Hepatocyte (in vitro differentiated cells): ENCODE results near the gene ISX. TPM values are rescaled to one million over a fixed set of nuclear protein-coding genes. Genes with fewer than 3 reads are reported as not detected.
A peak's percentile ranks its signal among the peaks of the same experiment; 100 is the strongest.

ENCODE experiments used
- DNase-seq: peaks from one replicate; pipeline ENCODE4 v3.0.0-alpha.2; 2016; ENCODE audit warnings: low spot score
- H2AFZ ChIP-seq: fragments of 200-600 bp; sonication (generic); 2 replicates; pipeline ENCODE4 v1.6.0; 2016; ENCODE audit warnings: antibody characterized with exemption, mild to moderate bottlenecking
- H3K27ac ChIP-seq: fragments of 200-600 bp; sonication (generic); 2 replicates; pipeline ENCODE4 v1.5.1; 2016; ENCODE audit warnings: mild to moderate bottlenecking
- H3K27me3 ChIP-seq: fragments of 200-600 bp; sonication (generic); 2 replicates; pipeline ENCODE4 v1.6.1; 2016
- H3K36me3 ChIP-seq: fragments of 200-600 bp; sonication (generic); replicated peaks from 2 replicates; pipeline ENCODE4 v1.5.1; 2016; ENCODE audit warnings: low read depth; ENCODE audit not compliant: insufficient read depth
- H3K4me1 ChIP-seq: fragments of 200-600 bp; sonication (generic); 2 replicates; pipeline ENCODE4 v1.5.1; 2016; ENCODE audit warnings: mild to moderate bottlenecking, moderate library complexity; ENCODE audit not compliant: insufficient read depth
- H3K4me2 ChIP-seq: fragments of 200-600 bp; sonication (generic); 2 replicates; pipeline ENCODE4 v1.6.0; 2016
- H3K4me3 ChIP-seq: fragments of 200-600 bp; sonication (generic); 2 replicates; pipeline ENCODE4 v1.5.1; 2016; ENCODE audit warnings: mild to moderate bottlenecking
- H3K79me2 ChIP-seq: fragments of 200-600 bp; sonication (generic); 2 replicates; pipeline ENCODE4 v1.6.0; 2017; ENCODE audit warnings: mild to moderate bottlenecking
- H3K9me2 ChIP-seq: fragments of 200-600 bp; sonication (generic); replicated peaks from 2 replicates; pipeline ENCODE4 v1.6.0; 2017; ENCODE audit warnings: mild to moderate bottlenecking; ENCODE audit not compliant: insufficient read depth
- H3K9me3 ChIP-seq: fragments of 200-600 bp; sonication (generic); 2 replicates; pipeline ENCODE4 v1.5.1; 2016; ENCODE audit warnings: low read depth, mild to moderate bottlenecking
- H4K20me1 ChIP-seq: fragments of 200-600 bp; sonication (generic); 2 replicates; pipeline ENCODE4 v1.6.0; 2016; ENCODE audit warnings: mild to moderate bottlenecking; ENCODE audit not compliant: insufficient read depth, poor library complexity, severe bottlenecking
- EZH2 ChIP-seq: fragments of 200-600 bp; sonication (generic); IDR thresholded peaks from 2 replicates; pipeline ENCODE4 v1.6.1; 2016; ENCODE audit warnings: antibody characterized with exemption, mild to moderate bottlenecking, borderline replicate concordance
- EZH2phosphoT487 ChIP-seq: fragments of 200-600 bp; sonication (generic); IDR thresholded peaks from one replicate; pipeline ENCODE4 v1.6.1; 2018; ENCODE audit warnings: antibody characterized with exemption, mild to moderate bottlenecking, low read depth, moderate library complexity; ENCODE audit not compliant: unreplicated experiment, severe bottlenecking
- WGBS: methylation state at CpG from one replicate; pipeline ENCODE4 v1.1.6; 2016; ENCODE audit warnings: low lambda C conversion rate; ENCODE audit errors: missing lambda C conversion rate; 5-methylcytosine and 5-hydroxymethylcytosine counted together
- polyA plus RNA-seq: library from polyadenylated mRNA; unstranded; fragments of >200 nt; fragmentation: Nextera tagmentation; extraction: Ambion mirVana; gene quantifications from 2 replicates; pipeline ENCODE4 v1.2.1, GENCODE V29; 2016
- total RNA-seq: library from RNA; depleted of rRNA; stranded (reverse); fragments of >200 nt; gene quantifications from 2 replicates; pipeline ENCODE4 v1.2.3, GENCODE V29; 2014
- TF ChIP-seq, protein P1 (sequence below): fragments of 200-600 bp; sonication (generic); IDR thresholded peaks from 2 replicates; pipeline ENCODE4 v1.5.1; 2016; ENCODE audit warnings: antibody characterized with exemption, mild to moderate bottlenecking; ENCODE audit not compliant: poor library complexity

Gene ISX
- total and polyA plus RNA-seq, 2 experiments from 2014 or later, result 20.6 to 29.8 TPM

GRCh38 chr22:35034963-35035362 lies 31.0 kb upstream of the ISX start:
- no peak overlapping the region for H2AFZ ChIP-seq
- H3K4me3 ChIP-seq, result no peak overlapping the region
- no peak for DNase-seq
- H3K9me3 ChIP-seq, result no peaks in the 10 kb centered on the region
- no peak overlapping the region for H3K4me2 ChIP-seq
- H3K79me2 ChIP-seq, result no peaks in the 10 kb centered on the region
- TF ChIP-seq EZH2phosphoT487, result no peak
- TF ChIP-seq, protein P1, sequence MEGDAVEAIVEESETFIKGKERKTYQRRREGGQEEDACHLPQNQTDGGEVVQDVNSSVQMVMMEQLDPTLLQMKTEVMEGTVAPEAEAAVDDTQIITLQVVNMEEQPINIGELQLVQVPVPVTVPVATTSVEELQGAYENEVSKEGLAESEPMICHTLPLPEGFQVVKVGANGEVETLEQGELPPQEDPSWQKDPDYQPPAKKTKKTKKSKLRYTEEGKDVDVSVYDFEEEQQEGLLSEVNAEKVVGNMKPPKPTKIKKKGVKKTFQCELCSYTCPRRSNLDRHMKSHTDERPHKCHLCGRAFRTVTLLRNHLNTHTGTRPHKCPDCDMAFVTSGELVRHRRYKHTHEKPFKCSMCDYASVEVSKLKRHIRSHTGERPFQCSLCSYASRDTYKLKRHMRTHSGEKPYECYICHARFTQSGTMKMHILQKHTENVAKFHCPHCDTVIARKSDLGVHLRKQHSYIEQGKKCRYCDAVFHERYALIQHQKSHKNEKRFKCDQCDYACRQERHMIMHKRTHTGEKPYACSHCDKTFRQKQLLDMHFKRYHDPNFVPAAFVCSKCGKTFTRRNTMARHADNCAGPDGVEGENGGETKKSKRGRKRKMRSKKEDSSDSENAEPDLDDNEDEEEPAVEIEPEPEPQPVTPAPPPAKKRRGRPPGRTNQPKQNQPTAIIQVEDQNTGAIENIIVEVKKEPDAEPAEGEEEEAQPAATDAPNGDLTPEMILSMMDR, result no peak
- TF ChIP-seq EZH2, result no peak
- H3K9me2 ChIP-seq, result no peaks in the 10 kb centered on the region
- H3K4me1 ChIP-seq, result no peaks in the 10 kb centered on the region
- H3K27ac ChIP-seq, result no peak overlapping the region
- 50% methylated on average over 3 of the region's 3 CpGs for WGBS
- H4K20me1 ChIP-seq, result no peaks in the 10 kb centered on the region
- H3K36me3 ChIP-seq, result no peaks in the 10 kb centered on the region
- peaks cover under 1% of the 10 kb centered on the region for H3K27me3 ChIP-seq

GRCh38 chr22:35037089-35037488 lies 28.9 kb upstream of the ISX start:
- no peak overlapping the region for H2AFZ ChIP-seq
- no peaks in the 10 kb centered on the region for H3K36me3 ChIP-seq
- H3K27me3 ChIP-seq, result no peaks in the 10 kb centered on the region
- H3K4me2 ChIP-seq, result no peak overlapping the region
- WGBS, result 60% methylated on average over 4 of the region's 4 CpGs
- H3K79me2 ChIP-seq, result no peaks in the 10 kb centered on the region
- no peaks in the 10 kb centered on the region for H3K4me1 ChIP-seq
- TF ChIP-seq, protein P1, result peak; percentile 14
- no peak for TF ChIP-seq EZH2
- no peaks in the 10 kb centered on the region for H3K9me2 ChIP-seq
- no peak overlapping the region for H3K4me3 ChIP-seq
- H3K9me3 ChIP-seq, result no peaks in the 10 kb centered on the region
- no peaks in the 10 kb centered on the region for H4K20me1 ChIP-seq
- no peak overlapping the region for H3K27ac ChIP-seq
- no peak for DNase-seq

- Histone ChIP-seq H3K9me3 (no peaks in the 10 kb centered on the region), H3K27me3 (no peaks in the 10 kb centered on the region), H4K20me1 (no peaks in the 10 kb centered on the region), H3K9me2 (no peaks in the 10 kb centered on the region), H3K36me3 (no peaks in the 10 kb centered on the region), H3K4me2 (no peak overlapping the region), H2AFZ (no peak overlapping the region), H3K79me2 (no peaks in the 10 kb centered on the region), H3K27ac (no peak overlapping the region), H3K4me3 (no peak overlapping the region), H3K4me1 (no peaks in the 10 kb centered on the region)
- peak; percentile 21 for DNase-seq
- 67% methylated on average over 10 of the region's 10 CpGs for WGBS
- TF ChIP-seq EZH2phosphoT487, result no peak
- TF ChIP-seq, protein P1, result no peak
- TF ChIP-seq EZH2, result no peak
Observed at GRCh38 chr22:35039625-35040024, 26.3 kb upstream of the ISX start.
